Activated gamma-delta T cell (primary cell): ENCODE data around the gene SRD5A1.

Source experiments
- DNase-seq: peaks from one replicate; lab custom pipeline; 2025; lab: John Stamatoyannopoulos, UW
- total RNA-seq, 2 donors: gene quantifications; one replicate each; lab custom pipeline; 2026; lab: John Stamatoyannopoulos, UW

SRD5A1 gene
- 14.8 to 15.7 reads per million in 2 donors for total RNA-seq

GRCh38 chr5:6632888-6633468 lies at the start of gene SRD5A1, which contains the start of gene NSUN2:
Gene SRD5A1 (plus strand): TSS chr5:6633440. CDS start chr5:6633577, 137 bp downstream.
Gene NSUN2 (minus strand): TSS chr5:6633044. CDS start chr5:6632979, 65 bp downstream.
- DNase-seq = peak; percentile 91

GRCh38 chr5:6584101-6584645 lies 49.1 kb upstream of the SRD5A1 start:
- DNase-seq = no peak

- no peak for DNase-seq
Measured at GRCh38 chr5:6584727-6585126, 48.5 kb upstream of the SRD5A1 start.

GRCh38 chr5:6585168-6585567 lies 48.1 kb upstream of the SRD5A1 start:
- DNase-seq = no peak

GRCh38 chr5:6585939-6586646 lies 47.1 kb upstream of the SRD5A1 start:
- no peak for DNase-seq

- DNase-seq = no peak
Measured at GRCh38 chr5:6586647-6587042, 46.6 kb upstream of the SRD5A1 start.

GRCh38 chr5:6587171-6587570 lies 46.1 kb upstream of the SRD5A1 start:
- DNase-seq = no peak

- DNase-seq = no peak
Measured at GRCh38 chr5:6590581-6590980, 42.7 kb upstream of the SRD5A1 start.

GRCh38 chr5:6591671-6592288 lies 41.5 kb upstream of the SRD5A1 start:
- no peak for DNase-seq

GRCh38 chr5:6592601-6593000 lies 40.6 kb upstream of the SRD5A1 start:
- DNase-seq = no peak

- no peak for DNase-seq
Measured at GRCh38 chr5:6593148-6594016, 39.9 kb upstream of the SRD5A1 start.

GRCh38 chr5:6594066-6594465 lies 39.2 kb upstream of the SRD5A1 start:
- no peak for DNase-seq

- DNase-seq = no peak
Measured at GRCh38 chr5:6595405-6595804, 37.8 kb upstream of the SRD5A1 start.

GRCh38 chr5:6596388-6596787 lies 36.9 kb upstream of the SRD5A1 start:
- DNase-seq = no peak

GRCh38 chr5:6597557-6597956 lies 35.7 kb upstream of the SRD5A1 start:
- no peak for DNase-seq

- no peak for DNase-seq
Measured at GRCh38 chr5:6598351-6598900, 34.8 kb upstream of the SRD5A1 start.

- no peak for DNase-seq
Measured at GRCh38 chr5:6599739-6600138, 33.5 kb upstream of the SRD5A1 start.

GRCh38 chr5:6601271-6601670 lies 32.0 kb upstream of the SRD5A1 start:
- DNase-seq = no peak

GRCh38 chr5:6601816-6602215 lies 31.4 kb upstream of the SRD5A1 start:
- no peak for DNase-seq

- no peak for DNase-seq
Measured at GRCh38 chr5:6602441-6602840, 30.8 kb upstream of the SRD5A1 start.

- no peak for DNase-seq
Measured at GRCh38 chr5:6603643-6604042, 29.6 kb upstream of the SRD5A1 start.

- no peak for DNase-seq
Measured at GRCh38 chr5:6604341-6604740, 28.9 kb upstream of the SRD5A1 start.
